Brain microvascular endothelial cell (primary cell): Measurements from ENCODE around the gene SSR3.

ENCODE experiments used
- DNase-seq: peaks from one replicate; pipeline ENCODE4 v3.0.0-alpha.2; 2020
- H3K27ac ChIP-seq: fragments of 250-450 bp; sonication (Bioruptor Pico); 2 replicates; pipeline ENCODE4 v1.5.1; 2020; ENCODE audit warnings: mild to moderate bottlenecking, moderate library complexity
- H3K27me3 ChIP-seq: fragments of 250-450 bp; sonication (Bioruptor Pico); replicated peaks from 2 replicates; pipeline ENCODE4 v1.5.1; 2020; ENCODE audit warnings: mild to moderate bottlenecking
- H3K36me3 ChIP-seq: fragments of 250-450 bp; sonication (Bioruptor Pico); replicated peaks from 2 replicates; pipeline ENCODE4 v1.5.1; 2020; ENCODE audit warnings: mild to moderate bottlenecking
- H3K4me3 ChIP-seq: 2 replicates; pipeline ENCODE4 v1.5.1; 2011; ENCODE audit warnings: low read depth, mild to moderate bottlenecking, control low read depth, low read length, moderate library complexity
- CTCF ChIP-seq: IDR thresholded peaks from 2 replicates; pipeline ENCODE4 v1.5.1; 2011; ENCODE audit warnings: low read depth, mild to moderate bottlenecking, moderate library complexity, low read length, control low read depth, inconsistent platforms; ENCODE audit errors: missing control alignments
- in situ Hi-C: cut with HindIII; loops from 2 replicates; pipeline ENCODE4 v1.10.0; 2017; ENCODE audit warnings: low sequenced_read_pairs, low pct_ligation_motif_present

The SSR3 gene

GRCh38 chr3:156587760-156588069 lies 32.8 kb upstream of the SSR3 start:
- Histone ChIP-seq H3K36me3 (no peaks in the 10 kb centered on the region), H3K27ac (no peak overlapping the region), H3K4me3 (no peak overlapping the region), H3K27me3 (no peaks in the 10 kb centered on the region)
- no peak for DNase-seq
- TF ChIP-seq CTCF: no peak
- in situ Hi-C loops: no loop called here

- Histone ChIP-seq H3K27me3 (no peaks in the 10 kb centered on the region), H3K27ac (no peak overlapping the region), H3K36me3 (no peaks in the 10 kb centered on the region), H3K4me3 (no peak overlapping the region)
- in situ Hi-C loops: no loop called here
- TF ChIP-seq CTCF: no peak
- DNase-seq: no peak
These were observed 32.2 kb upstream of the SSR3 start for GRCh38 chr3:156586905-156587759.

GRCh38 chr3:156583469-156583868 lies 28.6 kb upstream of the SSR3 start:
- TF ChIP-seq CTCF: no peak
- DNase-seq: no peak
- Histone ChIP-seq H3K27me3 (no peaks in the 10 kb centered on the region), H3K4me3 (no peak overlapping the region), H3K27ac (no peak overlapping the region), H3K36me3 (no peaks in the 10 kb centered on the region)
- in situ Hi-C loops: no loop called here

- no peak for DNase-seq
- Histone ChIP-seq H3K36me3 (no peaks in the 10 kb centered on the region), H3K27ac (no peak overlapping the region), H3K4me3 (no peak overlapping the region), H3K27me3 (no peaks in the 10 kb centered on the region)
- TF ChIP-seq CTCF: no peak
- in situ Hi-C loops: no loop called here
These were observed 27.7 kb upstream of the SSR3 start for GRCh38 chr3:156582532-156583183.

GRCh38 chr3:156581954-156582353 lies 27.0 kb upstream of the SSR3 start:
- Histone ChIP-seq H3K36me3 (no peaks in the 10 kb centered on the region), H3K4me3 (no peak overlapping the region), H3K27me3 (no peaks in the 10 kb centered on the region), H3K27ac (no peak overlapping the region)
- in situ Hi-C loops: no loop called here
- DNase-seq: no peak
- TF ChIP-seq CTCF: no peak
